ENCODE results near the gene ZNF639.

ZNF639 gene

DNA sequence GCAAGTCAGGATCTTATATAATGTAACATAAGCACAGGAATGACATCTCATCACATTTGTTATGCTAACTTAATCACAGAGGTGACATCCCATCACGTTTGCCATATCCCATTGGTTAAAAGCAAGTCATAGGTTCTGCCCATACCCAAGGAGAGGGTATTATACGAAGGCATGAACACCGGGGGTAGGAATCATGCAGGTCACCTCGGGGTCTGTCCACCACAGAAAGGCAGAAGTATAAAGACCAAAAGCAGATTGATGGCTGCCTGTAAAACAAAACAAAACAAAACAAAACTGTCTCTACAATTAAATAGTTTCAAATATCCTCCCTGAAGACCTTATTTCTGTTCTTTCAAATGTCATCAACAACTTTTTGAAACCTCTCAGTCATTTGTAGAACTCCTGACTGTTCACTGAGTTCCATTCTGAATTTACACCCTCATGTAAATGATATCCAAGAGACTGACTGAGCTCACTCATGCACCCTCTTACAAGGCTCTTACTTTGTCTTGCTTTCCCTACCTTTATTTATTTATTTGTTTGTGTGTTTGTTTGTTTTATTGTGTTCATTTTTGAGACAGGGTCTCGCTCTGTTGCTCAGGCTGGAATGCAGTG is 22.7 kb upstream of the ZNF639 start:
- TF ChIP-seq, protein P1, sequence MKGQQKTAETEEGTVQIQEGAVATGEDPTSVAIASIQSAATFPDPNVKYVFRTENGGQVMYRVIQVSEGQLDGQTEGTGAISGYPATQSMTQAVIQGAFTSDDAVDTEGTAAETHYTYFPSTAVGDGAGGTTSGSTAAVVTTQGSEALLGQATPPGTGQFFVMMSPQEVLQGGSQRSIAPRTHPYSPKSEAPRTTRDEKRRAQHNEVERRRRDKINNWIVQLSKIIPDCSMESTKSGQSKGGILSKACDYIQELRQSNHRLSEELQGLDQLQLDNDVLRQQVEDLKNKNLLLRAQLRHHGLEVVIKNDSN (IDR thresholded peaks at IDR 0.05): no peak
- TF ChIP-seq TCF12 (IDR thresholded peaks at IDR 0.05; ENCODE audit: low read depth) (no peak), TAF1 (IDR thresholded peaks at IDR 0.05; ENCODE audit: low read depth) (no peak), CREB1 (IDR thresholded peaks at IDR 0.05; ENCODE audit: low read depth) (no peak), FOXM1 (IDR thresholded peaks at IDR 0.05; ENCODE audit: borderline replicate concordance, low read depth) (no peak), ZBTB7A (IDR thresholded peaks at IDR 0.05; ENCODE audit: low read depth) (no peak), RAD21 (IDR thresholded peaks at IDR 0.05; ENCODE audit: low read depth) (no peak), NFIC (IDR thresholded peaks at IDR 0.05) (no peak), CEBPB (IDR thresholded peaks at IDR 0.05) (no peak), EP300 (IDR thresholded peaks at IDR 0.05; ENCODE audit: borderline replicate concordance) (no peak), EGR1 (IDR thresholded peaks at IDR 0.05) (no peak), YY1 (IDR thresholded peaks at IDR 0.05; ENCODE audit: low read depth) (no peak), TEAD4 (IDR thresholded peaks at IDR 0.05) (no peak)
- TF ChIP-seq, protein P2, sequence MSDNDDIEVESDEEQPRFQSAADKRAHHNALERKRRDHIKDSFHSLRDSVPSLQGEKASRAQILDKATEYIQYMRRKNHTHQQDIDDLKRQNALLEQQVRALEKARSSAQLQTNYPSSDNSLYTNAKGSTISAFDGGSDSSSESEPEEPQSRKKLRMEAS (IDR thresholded peaks at IDR 0.05): no peak
- TF ChIP-seq, protein P3, sequence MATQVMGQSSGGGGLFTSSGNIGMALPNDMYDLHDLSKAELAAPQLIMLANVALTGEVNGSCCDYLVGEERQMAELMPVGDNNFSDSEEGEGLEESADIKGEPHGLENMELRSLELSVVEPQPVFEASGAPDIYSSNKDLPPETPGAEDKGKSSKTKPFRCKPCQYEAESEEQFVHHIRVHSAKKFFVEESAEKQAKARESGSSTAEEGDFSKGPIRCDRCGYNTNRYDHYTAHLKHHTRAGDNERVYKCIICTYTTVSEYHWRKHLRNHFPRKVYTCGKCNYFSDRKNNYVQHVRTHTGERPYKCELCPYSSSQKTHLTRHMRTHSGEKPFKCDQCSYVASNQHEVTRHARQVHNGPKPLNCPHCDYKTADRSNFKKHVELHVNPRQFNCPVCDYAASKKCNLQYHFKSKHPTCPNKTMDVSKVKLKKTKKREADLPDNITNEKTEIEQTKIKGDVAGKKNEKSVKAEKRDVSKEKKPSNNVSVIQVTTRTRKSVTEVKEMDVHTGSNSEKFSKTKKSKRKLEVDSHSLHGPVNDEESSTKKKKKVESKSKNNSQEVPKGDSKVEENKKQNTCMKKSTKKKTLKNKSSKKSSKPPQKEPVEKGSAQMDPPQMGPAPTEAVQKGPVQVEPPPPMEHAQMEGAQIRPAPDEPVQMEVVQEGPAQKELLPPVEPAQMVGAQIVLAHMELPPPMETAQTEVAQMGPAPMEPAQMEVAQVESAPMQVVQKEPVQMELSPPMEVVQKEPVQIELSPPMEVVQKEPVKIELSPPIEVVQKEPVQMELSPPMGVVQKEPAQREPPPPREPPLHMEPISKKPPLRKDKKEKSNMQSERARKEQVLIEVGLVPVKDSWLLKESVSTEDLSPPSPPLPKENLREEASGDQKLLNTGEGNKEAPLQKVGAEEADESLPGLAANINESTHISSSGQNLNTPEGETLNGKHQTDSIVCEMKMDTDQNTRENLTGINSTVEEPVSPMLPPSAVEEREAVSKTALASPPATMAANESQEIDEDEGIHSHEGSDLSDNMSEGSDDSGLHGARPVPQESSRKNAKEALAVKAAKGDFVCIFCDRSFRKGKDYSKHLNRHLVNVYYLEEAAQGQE (IDR thresholded peaks at IDR 0.05; ENCODE audit: low read depth): no peak

DNA sequence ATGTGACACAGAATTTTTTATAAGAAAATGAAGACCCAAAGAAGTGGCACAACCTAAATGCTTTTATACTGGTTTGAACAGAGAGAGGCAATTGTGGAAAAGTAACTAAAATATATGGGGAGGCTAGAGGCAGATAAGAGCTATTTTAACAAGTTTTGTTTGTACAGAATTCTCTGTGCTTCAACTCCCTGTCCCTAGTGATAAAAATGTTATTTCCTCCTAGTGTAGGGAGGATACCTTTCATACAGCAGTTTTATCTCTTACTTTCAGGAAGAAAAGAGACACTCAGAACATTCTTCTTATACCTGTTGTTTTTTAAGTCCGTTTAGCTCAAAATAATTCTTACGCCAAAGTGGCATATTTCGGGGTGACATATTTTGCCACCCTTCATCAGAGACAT is 21.2 kb upstream of the ZNF639 start:
- TF ChIP-seq ZBTB7A (IDR thresholded peaks at IDR 0.05; ENCODE audit: low read depth): no peak
- TF ChIP-seq RAD21 (IDR thresholded peaks at IDR 0.05; ENCODE audit: low read depth): no peak
- TF ChIP-seq CREB1 (IDR thresholded peaks at IDR 0.05; ENCODE audit: low read depth): no peak
- TF ChIP-seq EP300 (IDR thresholded peaks at IDR 0.05; ENCODE audit: borderline replicate concordance): no peak
- no peak for TF ChIP-seq NFIC (IDR thresholded peaks at IDR 0.05)
- TF ChIP-seq TAF1 (IDR thresholded peaks at IDR 0.05; ENCODE audit: low read depth): no peak
- TF ChIP-seq, protein P2 (IDR thresholded peaks at IDR 0.05): no peak
- TF ChIP-seq FOXM1 (IDR thresholded peaks at IDR 0.05; ENCODE audit: borderline replicate concordance, low read depth): no peak
- no peak for TF ChIP-seq TCF12 (IDR thresholded peaks at IDR 0.05; ENCODE audit: low read depth)
- TF ChIP-seq, protein P3 (IDR thresholded peaks at IDR 0.05; ENCODE audit: low read depth): no peak
- no peak for TF ChIP-seq CEBPB (IDR thresholded peaks at IDR 0.05)
- TF ChIP-seq, protein P1 (IDR thresholded peaks at IDR 0.05): no peak

DNA sequence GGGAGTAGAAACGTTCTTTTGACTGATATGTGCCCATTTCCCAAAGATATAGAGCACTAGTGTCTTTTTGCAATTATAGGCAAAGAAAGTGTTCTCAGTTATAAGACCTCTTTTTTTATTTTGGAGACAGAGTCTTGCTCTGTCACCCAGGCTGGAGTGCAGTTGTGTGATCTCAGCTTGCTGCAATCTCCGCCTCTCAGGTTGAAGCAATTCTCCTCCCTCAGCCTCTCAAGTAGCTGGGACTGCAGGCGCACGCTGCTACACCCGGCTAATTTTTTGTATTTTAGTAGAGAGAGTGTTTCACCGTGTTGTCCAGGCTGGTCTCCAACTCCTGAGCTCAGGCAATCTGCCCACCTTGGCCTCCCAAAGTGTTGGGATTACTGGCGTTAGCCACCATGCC is 20.7 kb upstream of the ZNF639 start:
- TF ChIP-seq RAD21 (IDR thresholded peaks at IDR 0.05; ENCODE audit: low read depth) (no peak), NFIC (IDR thresholded peaks at IDR 0.05) (no peak), EP300 (IDR thresholded peaks at IDR 0.05; ENCODE audit: borderline replicate concordance) (no peak), FOXM1 (IDR thresholded peaks at IDR 0.05; ENCODE audit: borderline replicate concordance, low read depth) (no peak), YY1 (IDR thresholded peaks at IDR 0.05; ENCODE audit: low read depth) (no peak), TAF1 (IDR thresholded peaks at IDR 0.05; ENCODE audit: low read depth) (no peak), EGR1 (IDR thresholded peaks at IDR 0.05) (no peak), CREB1 (IDR thresholded peaks at IDR 0.05; ENCODE audit: low read depth) (no peak), TEAD4 (IDR thresholded peaks at IDR 0.05) (no peak), ZBTB7A (IDR thresholded peaks at IDR 0.05; ENCODE audit: low read depth) (no peak), CEBPB (IDR thresholded peaks at IDR 0.05) (no peak), TCF12 (IDR thresholded peaks at IDR 0.05; ENCODE audit: low read depth) (no peak)
- TF ChIP-seq, protein P3 (IDR thresholded peaks at IDR 0.05; ENCODE audit: low read depth): no peak
- TF ChIP-seq, protein P2 (IDR thresholded peaks at IDR 0.05): no peak
- TF ChIP-seq, protein P1 (IDR thresholded peaks at IDR 0.05): no peak

Measured in Ishikawa (cell line).